NCI-H1694 (cell line): ENCODE measurements around the gene UMODL1.
"Not testable (repeated sequence)": the region's sequence is repeated elsewhere in the genome, so short reads cannot be mapped to it uniquely, and the experiment has no call there.

Source experiments
- DNase-seq: peaks from one replicate; lab custom pipeline; 2025; lab: John Stamatoyannopoulos, UW

Gene UMODL1

DNA sequence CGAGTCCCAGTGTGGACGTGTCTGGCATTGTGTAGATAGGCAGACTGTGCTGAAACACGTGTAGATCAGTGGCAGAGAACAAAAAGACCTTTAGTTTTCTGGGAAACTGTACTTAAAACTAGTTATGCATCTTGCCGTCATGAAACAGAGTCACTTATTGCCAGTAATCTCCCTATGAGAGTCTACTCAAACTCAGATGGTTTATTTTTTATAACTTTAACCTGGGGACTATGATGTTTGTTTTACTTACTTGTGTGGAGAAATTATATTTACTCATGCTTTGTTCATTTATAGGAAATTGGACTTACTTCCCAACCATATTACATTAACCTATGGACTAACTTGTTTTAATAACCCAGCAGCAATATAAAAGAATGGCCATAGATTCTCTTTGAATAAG lies 93.7 kb downstream of the UMODL1 start:
- DNase-seq = no peak

- DNase-seq = no peak
Observed at GRCh38 chr21:42165901-42166300, 94.8 kb downstream of the UMODL1 start.

- DNase-seq = no peak
Observed at GRCh38 chr21:42169758-42170157, 98.6 kb downstream of the UMODL1 start.

GRCh38 chr21:42171091-42172053 lies 100.3 kb downstream of the UMODL1 start:
- no peak for DNase-seq

GRCh38 chr21:42172596-42173483 lies 101.7 kb downstream of the UMODL1 start:
- DNase-seq = no peak

DNA sequence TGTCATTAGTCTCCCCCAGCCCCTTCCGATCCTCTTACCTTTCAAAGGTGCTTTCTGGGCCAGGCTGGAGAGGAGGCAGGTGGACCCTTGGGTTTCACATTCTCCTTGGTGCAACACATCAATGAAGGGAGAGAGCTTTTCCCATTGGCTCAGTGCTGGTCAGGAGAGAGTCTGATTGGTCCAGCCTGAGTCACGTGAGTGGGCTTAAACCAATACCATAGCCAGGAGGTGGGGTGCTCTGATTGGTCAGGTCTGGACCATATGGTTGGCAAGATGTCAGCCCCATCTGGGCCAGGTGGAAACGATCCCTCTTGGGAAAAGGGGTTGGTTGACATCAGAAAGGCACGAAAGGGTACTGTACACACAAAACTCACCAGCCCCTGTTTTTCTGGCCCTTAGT lies 103.1 kb downstream of the UMODL1 start:
- no peak for DNase-seq

DNA sequence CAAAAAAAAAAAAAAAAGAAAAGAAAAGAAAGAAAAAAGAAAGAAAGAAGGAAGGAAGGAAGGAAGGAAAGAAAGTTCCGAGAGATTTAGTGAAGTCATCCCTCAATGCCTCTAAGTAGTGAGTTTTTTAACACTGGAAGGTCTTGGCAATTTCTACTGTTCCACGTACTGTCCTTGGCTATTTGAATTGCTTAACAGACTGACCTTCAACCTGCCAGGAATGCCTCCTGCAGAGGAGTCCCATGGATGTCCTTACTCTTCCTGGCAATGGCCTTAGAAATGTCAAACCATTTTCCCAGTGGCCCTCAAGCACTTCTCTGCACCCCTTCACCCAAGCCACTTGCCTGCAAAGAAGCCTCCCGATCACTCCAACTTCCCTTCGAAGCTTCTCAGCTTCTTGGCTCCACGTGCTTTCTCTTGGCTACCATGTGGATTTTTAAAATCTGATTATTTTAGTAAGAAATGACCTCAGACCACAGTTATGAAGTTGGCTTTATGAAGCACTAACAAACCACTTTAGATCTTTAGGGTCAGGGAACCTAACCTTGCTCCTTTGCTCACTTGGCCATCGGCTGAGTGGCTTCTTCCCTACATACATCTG lies 104.1 kb downstream of the UMODL1 start:
- no peak for DNase-seq

DNA sequence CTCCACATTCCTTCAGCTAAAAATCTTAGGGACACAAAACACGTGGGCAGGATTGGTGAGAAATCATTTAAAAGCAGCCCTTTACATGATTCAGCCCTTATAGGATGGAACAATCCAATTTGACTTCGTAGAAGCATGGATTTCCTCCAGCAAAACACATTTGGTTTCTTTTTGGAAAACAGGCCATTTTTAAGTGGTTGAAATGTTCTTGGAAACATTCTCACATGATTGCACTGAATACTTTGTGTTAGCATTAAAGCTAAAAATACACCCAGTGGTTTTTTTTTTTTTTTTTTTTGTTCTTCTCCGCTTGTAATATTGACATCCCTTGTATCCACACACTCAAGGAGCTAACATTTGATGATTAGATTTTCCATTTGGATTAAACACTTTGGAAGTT lies 105.7 kb downstream of the UMODL1 start:
- DNase-seq = no peak

DNA sequence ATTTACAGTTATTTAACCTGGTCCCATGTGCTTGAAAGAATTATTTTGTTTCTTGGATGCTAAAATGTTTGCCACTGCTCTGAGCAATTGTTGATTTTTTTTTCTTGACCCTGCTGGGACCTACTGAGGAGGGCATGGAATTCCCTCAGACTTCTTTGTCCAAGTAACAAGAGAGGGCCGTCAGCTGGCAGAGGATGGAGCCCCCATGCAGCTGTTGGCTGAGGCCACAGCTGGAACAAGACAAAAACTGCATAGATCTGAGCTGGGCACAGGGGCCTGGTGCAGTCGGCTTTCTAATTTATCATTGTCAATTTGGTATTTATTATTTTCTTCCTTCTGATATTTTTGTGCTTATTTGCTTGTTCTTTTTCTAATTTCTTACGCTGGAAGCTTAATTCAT lies 108.2 kb downstream of the UMODL1 start:
- no peak for DNase-seq

GRCh38 chr21:42180001-42180400 lies 108.9 kb downstream of the UMODL1 start:
- DNase-seq = not testable (repeated sequence)

GRCh38 chr21:42182713-42183371 lies 111.7 kb downstream of the UMODL1 start:
- DNase-seq = no peak

DNA sequence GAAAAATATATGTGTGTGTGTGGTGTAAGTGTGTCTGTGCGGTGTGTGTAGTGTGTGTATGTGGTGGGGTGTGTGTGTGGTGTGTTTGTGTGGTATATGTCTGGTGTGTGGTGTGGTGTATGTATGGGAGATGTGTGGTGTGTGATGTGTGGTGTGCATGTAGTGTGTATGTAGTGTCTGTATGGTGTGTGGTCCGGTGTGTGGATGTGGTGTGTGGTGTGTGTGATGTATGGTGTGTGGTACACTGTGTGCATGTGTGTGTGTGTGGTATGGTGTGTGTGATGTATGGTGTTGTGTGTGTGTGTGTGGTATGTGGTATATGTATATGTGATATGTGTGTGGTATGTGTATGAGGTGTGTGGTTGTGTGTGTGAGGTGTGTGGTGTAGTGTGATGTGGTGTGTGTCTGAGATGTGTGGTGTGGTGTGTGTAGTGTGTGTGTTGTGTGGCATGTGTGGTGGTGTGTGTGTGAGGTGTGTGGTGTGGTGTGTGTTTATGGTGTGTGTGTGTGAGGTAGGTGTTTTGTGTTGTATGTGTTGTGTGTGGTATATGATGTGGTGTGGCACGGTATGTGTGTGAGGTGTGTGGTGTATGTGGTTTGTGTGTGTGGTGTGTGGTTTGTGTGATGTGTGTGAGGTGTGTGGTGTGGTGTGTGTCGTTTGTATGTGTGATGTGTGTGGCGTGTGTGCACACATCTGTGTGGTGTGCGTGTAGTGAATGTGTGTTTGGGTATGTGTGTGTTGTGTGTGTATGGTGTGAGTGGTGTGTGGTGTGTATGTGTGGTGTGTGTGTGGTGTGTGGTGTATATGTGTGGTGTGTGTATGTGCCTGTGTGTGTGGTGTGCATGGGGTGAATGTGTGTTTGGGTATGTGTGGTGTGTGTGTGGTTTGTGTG lies 112.5 kb downstream of the UMODL1 start:
- DNase-seq = no peak

DNA sequence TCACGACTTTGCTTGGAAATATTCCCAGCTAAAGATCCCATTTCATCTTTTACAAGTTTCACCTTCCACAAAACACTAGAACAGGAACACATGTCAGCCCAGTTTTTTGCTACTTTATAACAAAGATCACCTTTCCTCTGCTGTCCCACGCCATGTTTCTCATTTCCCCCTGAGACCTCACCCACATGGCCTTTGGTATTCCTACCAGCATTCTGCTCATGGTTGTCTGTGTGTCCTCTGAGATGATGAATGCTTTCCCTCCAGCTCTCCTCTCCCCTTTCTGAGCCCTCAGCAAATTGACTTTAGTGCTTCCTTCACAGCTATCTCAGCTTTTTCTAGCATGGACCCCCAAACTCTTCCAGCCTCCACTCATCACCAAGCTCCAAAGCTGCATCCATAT lies 115.5 kb downstream of the UMODL1 start:
- no peak for DNase-seq

- no peak for DNase-seq
Observed at GRCh38 chr21:42187976-42188653, 117.0 kb downstream of the UMODL1 start.

DNA sequence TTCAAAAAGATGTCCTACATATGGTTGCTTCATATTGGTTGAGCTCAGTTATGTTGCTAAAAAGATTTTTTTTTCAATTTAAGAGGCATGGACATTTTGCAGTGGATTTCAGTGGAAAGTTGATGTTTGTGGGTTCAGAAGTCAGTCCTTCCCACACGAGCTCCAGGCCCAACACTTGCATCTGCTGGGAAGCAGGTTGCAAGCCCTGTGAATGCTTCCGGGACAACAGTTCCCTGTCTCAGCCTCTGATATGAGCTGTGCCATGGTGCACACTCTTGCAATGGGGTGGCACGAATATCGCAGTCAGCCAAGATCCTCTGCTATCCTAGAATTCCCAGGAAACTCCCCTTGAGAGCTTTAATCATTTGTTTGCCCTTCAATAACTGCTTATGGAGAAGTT lies 117.5 kb downstream of the UMODL1 start:
- no peak for DNase-seq

GRCh38 chr21:42189431-42189830 lies 118.3 kb downstream of the UMODL1 start:
- DNase-seq = no peak

GRCh38 chr21:42189860-42190485 lies 118.9 kb downstream of the UMODL1 start:
- DNase-seq = no peak

DNA sequence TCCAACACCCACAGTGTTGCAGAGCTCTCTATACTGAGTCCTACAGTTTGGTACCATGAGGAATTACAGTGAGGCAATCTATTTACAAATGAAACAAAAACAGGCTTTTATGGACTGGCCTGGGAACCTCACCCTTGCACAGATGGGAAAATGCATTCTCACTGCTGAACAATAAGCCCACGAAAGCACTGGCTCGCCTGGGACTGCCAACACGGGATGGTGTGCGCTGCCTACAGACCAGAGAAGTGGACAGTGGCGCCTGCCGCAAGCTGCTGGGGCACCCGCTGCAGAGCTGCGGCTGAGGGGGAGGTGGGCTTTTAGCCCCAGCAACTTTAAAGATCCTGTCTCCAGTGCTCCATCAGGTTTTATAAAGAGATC lies 119.4 kb downstream of the UMODL1 start:
- DNase-seq = no peak

DNA sequence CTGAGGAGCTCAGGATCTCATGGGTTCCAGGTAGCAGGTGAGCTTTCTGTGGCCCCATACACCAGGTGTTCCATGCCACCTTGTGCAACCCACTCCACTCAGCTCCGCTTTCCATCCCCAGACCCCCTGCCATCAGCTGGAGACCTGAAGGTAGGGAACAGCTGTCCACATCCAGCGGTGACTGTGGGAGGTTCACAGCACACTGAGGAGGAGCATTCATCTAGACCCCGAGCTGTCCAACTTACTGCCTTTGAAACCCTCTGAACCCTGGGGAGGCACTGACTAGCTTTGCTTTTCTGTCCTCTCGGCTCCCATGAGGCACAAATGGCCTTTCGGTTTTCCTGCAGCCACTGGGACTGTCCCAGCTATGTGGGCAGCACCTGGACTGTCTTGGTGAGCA lies 119.9 kb downstream of the UMODL1 start:
- no peak for DNase-seq
